WI38 (cell line): ENCODE results near the gene BEND4.
"Not testable (repeated sequence)": the region's sequence is repeated elsewhere in the genome, so short reads cannot be mapped to it uniquely, and the experiment has no call there.

Experiments used
- H3K4me3 ChIP-seq: 2 replicates; pipeline ENCODE4 v1.5.1; 2011; ENCODE audit warnings: low read depth, mild to moderate bottlenecking, control low read depth, low read length
- TF ChIP-seq, protein P1 (sequence below): IDR thresholded peaks from 2 replicates; pipeline ENCODE4 v1.5.1; 2012; ENCODE audit warnings: low read depth, mild to moderate bottlenecking, control low read depth, low read length

Gene BEND4

DNA sequence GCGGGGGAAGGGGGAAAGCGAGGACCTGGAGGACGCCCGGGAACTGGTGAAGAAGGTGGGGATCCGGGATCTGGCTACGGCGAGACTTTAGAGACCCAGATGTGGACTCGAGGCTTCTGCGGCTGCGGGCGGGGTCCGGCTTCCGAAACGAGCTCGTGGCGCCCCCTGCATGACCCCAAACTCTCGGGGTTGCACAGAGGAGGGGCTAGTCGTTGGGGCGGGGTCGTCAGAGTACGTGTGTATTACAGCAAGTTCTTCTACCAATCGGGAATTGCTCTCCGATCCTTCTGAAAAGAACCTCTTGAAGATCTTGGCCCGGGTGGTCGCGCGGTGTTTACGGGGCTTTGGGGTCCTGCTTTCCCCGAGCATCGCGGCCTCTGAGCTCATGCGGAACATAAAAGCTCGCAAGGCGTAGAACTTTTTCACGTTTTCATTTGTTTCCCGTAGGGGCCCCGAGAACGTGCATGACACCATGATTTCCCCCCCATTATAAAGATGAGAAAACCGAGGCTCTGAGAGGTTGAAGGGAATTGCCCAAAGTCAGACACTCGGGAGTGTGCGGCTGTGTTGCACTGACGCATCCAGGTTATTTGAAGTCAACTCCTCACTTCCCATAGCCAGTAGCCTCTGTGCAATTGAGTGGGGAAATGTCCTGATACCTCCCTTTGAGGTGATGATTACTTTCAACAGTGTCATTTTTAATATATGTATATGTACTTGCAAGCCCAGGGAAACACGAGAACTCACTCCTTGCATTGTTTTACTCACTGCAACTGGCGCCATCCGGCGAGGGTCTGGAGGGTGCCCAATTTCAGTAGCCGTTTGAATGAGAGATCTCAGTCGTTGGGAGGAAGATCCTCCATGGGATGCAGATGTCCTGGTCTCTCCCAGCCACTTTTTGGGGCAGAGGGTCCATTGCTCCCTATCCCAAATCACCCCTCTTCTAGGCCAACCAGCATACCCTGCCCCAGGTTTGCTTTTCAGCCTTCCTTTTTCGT, at the start of gene BEND4:
Gene BEND4, minus strand, starts transcription at position 149 of the 998 bp plus-strand sequence. CDS start 512 bp downstream, outside the sequence.
- TF ChIP-seq, protein P1, sequence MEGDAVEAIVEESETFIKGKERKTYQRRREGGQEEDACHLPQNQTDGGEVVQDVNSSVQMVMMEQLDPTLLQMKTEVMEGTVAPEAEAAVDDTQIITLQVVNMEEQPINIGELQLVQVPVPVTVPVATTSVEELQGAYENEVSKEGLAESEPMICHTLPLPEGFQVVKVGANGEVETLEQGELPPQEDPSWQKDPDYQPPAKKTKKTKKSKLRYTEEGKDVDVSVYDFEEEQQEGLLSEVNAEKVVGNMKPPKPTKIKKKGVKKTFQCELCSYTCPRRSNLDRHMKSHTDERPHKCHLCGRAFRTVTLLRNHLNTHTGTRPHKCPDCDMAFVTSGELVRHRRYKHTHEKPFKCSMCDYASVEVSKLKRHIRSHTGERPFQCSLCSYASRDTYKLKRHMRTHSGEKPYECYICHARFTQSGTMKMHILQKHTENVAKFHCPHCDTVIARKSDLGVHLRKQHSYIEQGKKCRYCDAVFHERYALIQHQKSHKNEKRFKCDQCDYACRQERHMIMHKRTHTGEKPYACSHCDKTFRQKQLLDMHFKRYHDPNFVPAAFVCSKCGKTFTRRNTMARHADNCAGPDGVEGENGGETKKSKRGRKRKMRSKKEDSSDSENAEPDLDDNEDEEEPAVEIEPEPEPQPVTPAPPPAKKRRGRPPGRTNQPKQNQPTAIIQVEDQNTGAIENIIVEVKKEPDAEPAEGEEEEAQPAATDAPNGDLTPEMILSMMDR = no peak
- peak within 1 kb of the TSS; percentile 32 for H3K4me3 ChIP-seq

DNA sequence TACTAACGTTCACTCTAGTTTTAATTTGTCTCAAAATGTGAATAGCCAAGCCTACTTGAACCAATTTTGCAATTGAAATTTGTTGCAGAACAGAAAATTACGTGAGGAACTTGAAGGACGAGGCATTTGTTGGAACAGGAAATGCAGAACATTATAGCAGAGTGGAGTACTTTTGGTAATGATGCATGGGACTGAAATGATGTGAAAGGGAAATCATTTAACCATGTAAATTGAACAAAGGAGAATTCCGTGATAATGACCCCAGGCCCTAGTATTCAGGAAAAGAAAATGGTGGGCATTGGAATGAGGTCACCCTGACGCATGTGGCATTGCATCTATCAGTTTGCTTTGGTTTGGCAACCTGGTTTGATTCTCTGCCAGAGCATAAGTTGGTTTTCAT, 44.9 kb upstream of the BEND4 start:
- TF ChIP-seq, protein P1 = no peak
- H3K4me3 ChIP-seq = no peak overlapping the region

DNA sequence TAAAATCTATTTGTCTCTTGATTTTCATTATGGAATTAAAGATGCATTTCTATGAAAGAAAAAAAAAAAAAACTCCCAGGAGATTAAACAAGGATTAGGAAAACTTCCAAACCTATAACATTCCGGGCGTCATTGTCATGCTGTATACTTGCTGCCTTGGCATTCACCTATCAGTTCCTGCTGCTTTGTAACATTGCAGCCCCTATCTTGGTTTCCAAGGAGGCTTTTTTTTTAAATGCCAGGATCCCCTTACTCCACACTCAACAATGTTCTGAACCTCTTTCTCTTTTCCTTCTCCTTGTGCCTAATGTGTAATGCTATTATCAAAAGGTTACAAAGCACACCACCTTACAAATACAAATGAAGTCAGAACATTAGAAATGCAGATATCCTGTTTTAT, 20.5 kb upstream of the BEND4 start:
- TF ChIP-seq, protein P1 = no peak
- no peak overlapping the region for H3K4me3 ChIP-seq

DNA sequence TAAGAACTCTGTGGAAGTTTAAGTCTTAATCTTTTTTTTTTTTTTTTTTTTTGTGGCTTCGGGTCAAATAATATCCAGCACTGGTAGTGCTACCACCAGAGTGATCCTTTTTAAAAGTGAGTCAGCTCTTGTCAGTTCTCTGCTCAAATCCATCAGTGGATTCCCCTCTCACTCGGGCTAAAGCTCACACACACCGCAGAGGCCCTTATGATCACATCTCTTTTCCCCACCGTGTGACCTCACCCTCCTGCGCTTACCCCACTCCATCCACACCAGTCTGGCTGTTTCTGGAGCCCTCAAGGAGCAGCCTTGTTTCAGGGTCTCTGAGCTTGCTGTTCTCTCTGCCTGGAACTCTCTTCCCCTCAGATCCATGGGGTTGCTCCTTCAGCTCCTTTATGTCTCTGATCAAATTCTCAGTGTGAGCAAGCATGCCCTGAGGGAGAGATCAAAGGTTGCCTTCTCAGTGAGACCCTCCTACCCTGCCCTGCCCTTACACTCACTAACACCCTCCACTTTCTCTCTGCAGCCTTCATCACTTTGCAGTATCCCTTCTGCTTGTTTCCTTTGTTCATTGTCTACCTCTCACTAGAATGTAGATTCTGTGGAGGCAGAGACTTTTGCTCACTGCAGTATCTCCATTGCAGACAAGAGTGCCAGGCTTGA, 19.8 kb upstream of the BEND4 start:
- no peak overlapping the region for H3K4me3 ChIP-seq
- TF ChIP-seq, protein P1 = no peak

DNA sequence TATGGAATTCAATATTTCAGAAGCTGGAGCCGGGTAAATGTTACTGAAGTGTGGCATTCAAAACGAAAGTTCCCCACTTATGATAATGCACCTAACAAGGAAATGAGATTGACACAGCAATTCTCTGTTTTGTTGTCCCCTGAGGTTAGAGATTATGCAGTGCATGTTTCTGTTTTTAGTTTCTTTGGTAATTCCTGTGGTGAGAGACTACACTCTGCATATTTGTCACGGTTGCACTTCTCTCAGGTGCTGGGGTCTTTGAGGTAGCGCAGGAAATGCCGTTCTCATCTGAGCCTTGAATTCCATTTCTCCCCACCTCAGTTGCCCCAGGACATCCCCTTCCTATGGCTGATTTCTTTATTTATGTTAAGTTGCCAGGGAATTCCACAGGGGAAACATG, 15.3 kb upstream of the BEND4 start:
- H3K4me3 ChIP-seq = no peak overlapping the region
- TF ChIP-seq, protein P1 = no peak

DNA sequence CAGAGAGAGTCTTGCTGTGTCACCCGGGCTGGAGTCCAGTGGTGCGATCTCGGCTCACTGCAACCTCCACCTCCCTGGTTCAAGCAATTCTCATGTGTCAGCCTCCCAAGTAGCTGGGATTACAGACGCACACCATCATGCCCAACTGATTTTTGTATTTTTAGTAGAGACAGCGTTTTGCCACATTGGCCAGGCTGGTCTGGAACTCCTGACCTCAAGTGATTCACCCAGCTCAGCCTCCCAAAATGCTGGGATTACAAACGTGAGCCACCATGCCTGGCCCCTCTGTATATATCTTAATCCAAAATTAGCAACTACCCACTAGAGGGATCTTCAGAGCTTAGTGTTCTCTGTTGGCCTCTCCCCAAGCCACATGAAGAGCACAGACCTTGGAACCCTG, 13.7 kb upstream of the BEND4 start:
- not testable (repeated sequence) for H3K4me3 ChIP-seq

DNA sequence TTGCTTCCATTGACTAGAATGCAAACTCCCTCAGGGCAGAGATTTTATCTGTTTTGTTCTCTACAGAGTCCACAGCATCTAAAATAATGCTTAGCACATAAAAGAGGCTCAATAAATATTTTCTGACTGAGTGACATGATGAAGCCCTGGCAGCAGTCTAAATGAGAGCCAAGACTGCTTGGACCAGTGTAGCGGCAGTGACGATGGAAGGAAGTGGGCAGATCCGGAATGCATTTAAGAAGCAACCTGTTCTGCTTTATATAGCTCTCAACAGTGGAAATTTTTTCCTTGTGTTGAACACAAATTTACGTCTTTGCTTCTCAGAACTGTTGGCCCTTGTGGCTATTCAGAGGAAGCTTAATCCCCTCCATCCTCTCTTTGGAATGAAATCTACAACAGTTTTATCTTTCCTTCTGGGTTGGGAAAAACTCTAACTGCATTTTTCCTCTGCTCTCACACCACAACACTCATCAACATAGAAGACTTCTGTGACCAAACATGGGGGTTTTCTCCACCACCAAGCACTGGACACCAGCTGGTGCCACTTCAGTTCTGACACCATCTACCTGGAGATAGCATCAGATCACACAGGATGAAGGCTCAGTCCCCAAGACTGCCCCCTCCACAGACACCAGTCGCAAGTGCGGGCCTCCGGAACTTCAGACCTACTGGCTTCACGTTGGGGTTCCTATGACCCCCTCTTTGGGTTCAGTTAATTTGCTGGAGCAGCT, 7.0 kb upstream of the BEND4 start:
- TF ChIP-seq, protein P1 = no peak
- H3K4me3 ChIP-seq = no peak overlapping the region
